CD4-positive, CD25-positive, alpha-beta regulatory T cell (primary cell): ENCODE data around the gene HIRA. TPM values are rescaled to one million over a fixed set of nuclear protein-coding genes. Genes with fewer than 3 reads are reported as not detected.

Experiments used
- ATAC-seq, 2 donors: fragments of 150-1000 bp; cut with Tn5 transposase; one replicate each; pipeline ENCODE4 v1.10.0; 2021; ENCODE audit warnings: low read depth in 2 of 2, moderate number of reproducible peaks in 2 of 2, moderate library complexity in 1 of 2
- DNase-seq, 3 donors: peaks; one replicate each; pipeline versions ENCODE4 v3.0.0 to v3.0.0-alpha.2; 2012 to 2022; ENCODE audit warnings: mixed read lengths in 1 of 3
- H3K27ac ChIP-seq: one replicate; pipeline ENCODE4 v1.7.0; 2013; ENCODE audit warnings: mild to moderate bottlenecking, low read length; ENCODE audit not compliant: insufficient read depth, poor library complexity, severe bottlenecking
- H3K27me3 ChIP-seq: one replicate; pipeline ENCODE4 v1.7.0; 2013; ENCODE audit warnings: low read length; ENCODE audit not compliant: control insufficient read depth, insufficient read depth
- H3K36me3 ChIP-seq: one replicate; pipeline ENCODE4 v1.7.0; 2013; ENCODE audit warnings: mild to moderate bottlenecking, low read length, moderate library complexity; ENCODE audit not compliant: control insufficient read depth, insufficient read depth
- H3K4me1 ChIP-seq: 2 replicates; pipeline ENCODE4 v1.7.0; 2013; ENCODE audit warnings: mild to moderate bottlenecking, low read length; ENCODE audit not compliant: insufficient read depth, control insufficient read depth, poor library complexity, severe bottlenecking
- H3K4me3 ChIP-seq: one replicate; pipeline ENCODE4 v1.7.0; 2013; ENCODE audit warnings: low read depth, mild to moderate bottlenecking, low read length, moderate library complexity
- H3K9me3 ChIP-seq, 2 experiments: 1 replicate in 1 of 2; 2 replicates in 1 of 2; pipeline ENCODE4 v1.7.0; 2013; ENCODE audit warnings: low read length in 2 of 2, mild to moderate bottlenecking in 1 of 2, moderate library complexity in 1 of 2; ENCODE audit not compliant: control insufficient read depth in 2 of 2
- H3K27ac Mint-ChIP-seq, 3 donors: one replicate each; pipeline ENCODE4 v1.8.0; 2020 to 2022; ENCODE audit warnings: mild to moderate bottlenecking in 3 of 3, mixed read lengths in 3 of 3, moderate library complexity in 2 of 3
- H3K27me3 Mint-ChIP-seq: one replicate; pipeline ENCODE4 v1.8.0; 2022; ENCODE audit warnings: mild to moderate bottlenecking, mixed read lengths
- H3K36me3 Mint-ChIP-seq: one replicate; pipeline ENCODE4 v1.8.0; 2020; ENCODE audit warnings: mixed read lengths
- H3K4me1 Mint-ChIP-seq, 4 donors: one replicate each; pipeline ENCODE4 v1.8.0; 2020 to 2022; ENCODE audit warnings: mixed read lengths in 4 of 4, mild to moderate bottlenecking in 1 of 4
- H3K4me3 Mint-ChIP-seq, 4 donors: one replicate each; pipeline ENCODE4 v1.8.0; 2020 to 2022; ENCODE audit warnings: mild to moderate bottlenecking in 4 of 4, mixed read lengths in 4 of 4, moderate library complexity in 3 of 4
- H3K9me3 Mint-ChIP-seq, 7 donors: one replicate each; pipeline ENCODE4 v1.8.0; 2020 to 2022; ENCODE audit warnings: mixed read lengths in 7 of 7, mild to moderate bottlenecking in 3 of 7, moderate library complexity in 2 of 7
- polyA plus RNA-seq, 4 donors: library from polyadenylated mRNA; unstranded; fragments of 300-500 nt; fragmentation: Illumina TruSeq; gene quantifications; one replicate each; pipeline ENCODE4 v1.2.3, GENCODE V29; 2021
- total RNA-seq: library from RNA; stranded (reverse); gene quantifications from one replicate; pipeline ENCODE4 v1.2.3, GENCODE V29; 2022

Gene HIRA
- total and polyA plus RNA-seq, 5 donors from 2014 or later = 1.4 to 30.2 (median 3.0) TPM

DNA sequence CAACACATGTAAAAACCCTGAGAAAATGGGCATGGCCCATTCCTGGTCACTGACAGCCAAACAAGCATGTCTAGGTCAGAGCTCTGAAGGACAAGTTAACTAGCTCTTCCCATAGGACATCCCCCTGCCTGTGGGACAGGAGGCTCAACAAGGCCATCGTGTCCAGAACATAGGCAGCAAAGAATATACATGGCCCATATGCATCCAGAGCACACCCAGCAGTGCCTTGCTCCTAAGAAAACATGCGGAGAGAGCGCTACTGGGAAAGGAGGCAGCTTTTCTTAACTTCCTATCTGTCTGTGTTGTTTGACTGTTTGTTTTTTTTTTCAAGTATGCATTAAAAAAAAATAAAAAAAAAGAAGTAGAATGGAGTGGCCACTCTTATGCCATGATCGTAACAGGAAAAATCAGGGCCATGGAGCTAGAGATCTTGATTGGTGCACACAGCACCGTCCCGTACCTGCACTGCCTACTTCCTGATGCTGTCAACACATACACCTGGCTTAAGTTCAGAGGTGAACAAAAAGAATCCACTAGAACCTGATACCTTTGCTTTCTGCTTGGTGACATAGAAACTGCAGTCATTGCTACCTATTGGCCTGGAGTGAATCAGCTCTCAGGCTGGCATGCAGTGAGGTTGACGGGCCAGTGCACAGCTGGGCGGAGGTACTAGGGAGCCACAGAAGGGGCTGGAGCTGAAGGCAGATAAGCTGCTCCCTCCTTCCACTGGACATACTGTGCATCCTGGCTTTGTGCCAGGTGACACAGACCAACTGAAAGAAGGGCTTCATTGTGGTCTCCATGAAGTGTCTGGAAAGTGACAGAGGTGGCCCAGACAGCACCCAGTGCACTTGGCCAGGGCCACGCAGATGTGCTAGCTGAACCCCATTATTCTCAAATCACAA is 35.6 kb upstream of the HIRA start:
- Histone ChIP-seq H3K9me3 (no peaks in the 10 kb centered on the region), H3K27ac (no peak overlapping the region), H3K36me3 (peaks cover 88% of the 10 kb centered on the region), H3K4me3 (no peak overlapping the region), H3K4me1 (no peaks in the 10 kb centered on the region), H3K27me3 (no peaks in the 10 kb centered on the region)
- H3K4me3 Mint-ChIP-seq = no peak overlapping the region
- peaks cover 4% of the 10 kb centered on the region for H3K27me3 Mint-ChIP-seq
- DNase-seq = no peak
- no peak for ATAC-seq
- peaks cover 55% of the 10 kb centered on the region for H3K36me3 Mint-ChIP-seq
- peaks cover 3 to 16% (median 8%) of the 10 kb centered on the region in 4 donors for H3K4me1 Mint-ChIP-seq
- H3K27ac Mint-ChIP-seq = no peak overlapping the region
- no peaks in the 10 kb centered on the region for H3K9me3 Mint-ChIP-seq

DNA sequence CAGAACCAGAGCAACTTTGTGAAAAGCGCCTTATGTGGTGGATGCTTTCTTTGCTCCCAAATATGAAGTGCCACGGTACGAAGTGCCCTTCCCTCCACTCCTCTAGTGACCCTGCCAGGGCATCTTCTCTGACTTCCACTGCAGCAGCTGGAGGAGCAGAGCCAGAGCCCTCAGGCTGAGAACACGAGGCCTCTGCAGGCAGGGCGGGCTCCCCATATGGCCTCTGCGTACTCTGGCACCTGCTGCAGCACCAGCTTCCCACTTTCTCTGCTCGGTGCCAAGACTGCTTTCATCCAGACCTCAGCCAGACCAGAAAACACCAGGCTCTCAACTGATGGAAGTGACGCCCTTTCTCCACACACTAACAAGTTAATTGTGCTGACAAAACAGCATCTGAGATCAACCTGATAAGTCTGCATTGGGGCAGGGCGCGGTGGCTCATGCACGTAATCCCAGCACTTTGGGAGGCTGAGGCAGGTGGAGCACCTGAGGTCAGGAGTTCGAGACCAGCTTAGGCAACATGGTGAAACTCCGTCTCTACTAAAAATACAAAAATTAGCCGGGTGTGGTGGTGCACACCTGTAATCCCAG is 34.7 kb upstream of the HIRA start:
- Mint-ChIP-seq H3K4me3 (no peak overlapping the region), H3K27ac (no peak overlapping the region), H3K4me1 (peaks cover 7 to 9% (median 8%) of the 10 kb centered on the region in 4 donors), H3K36me3 (peaks cover 53% of the 10 kb centered on the region), H3K27me3 (peaks cover 4% of the 10 kb centered on the region), H3K9me3 (no peaks in the 10 kb centered on the region)
- no peaks in the 10 kb centered on the region for H3K9me3 ChIP-seq
- H3K27ac ChIP-seq = no peak overlapping the region
- H3K4me1 ChIP-seq = no peaks in the 10 kb centered on the region
- H3K27me3 ChIP-seq = no peaks in the 10 kb centered on the region
- peaks cover 83% of the 10 kb centered on the region for H3K36me3 ChIP-seq
- no peak overlapping the region for H3K4me3 ChIP-seq
- no peak for DNase-seq
- no peak for ATAC-seq

DNA sequence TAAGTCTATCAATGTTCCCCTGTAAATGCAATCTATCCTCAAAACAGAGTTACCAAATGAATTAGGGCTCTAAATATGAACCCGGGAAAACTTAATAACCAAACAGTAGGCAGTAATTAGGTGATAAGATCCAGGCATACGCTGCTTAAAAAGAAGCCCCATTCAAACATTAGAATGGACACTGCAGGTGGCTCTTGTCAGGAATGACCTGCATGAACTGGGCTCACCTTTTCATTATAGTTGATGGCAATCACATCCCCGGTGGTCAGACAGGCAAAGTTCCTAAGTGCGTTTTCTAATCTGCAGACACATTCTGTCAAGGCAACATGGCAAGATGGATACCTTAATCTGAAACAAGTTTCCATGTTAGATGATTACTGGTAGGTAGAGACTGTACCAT is 33.4 kb upstream of the HIRA start:
- Mint-ChIP-seq H3K4me3 (no peak overlapping the region), H3K9me3 (no peaks in the 10 kb centered on the region), H3K36me3 (peaks cover 50% of the 10 kb centered on the region), H3K4me1 (peaks cover 6 to 11% (median 10%) of the 10 kb centered on the region in 4 donors), H3K27ac (no peak overlapping the region), H3K27me3 (peaks cover 4% of the 10 kb centered on the region)
- no peaks in the 10 kb centered on the region for H3K27me3 ChIP-seq
- H3K36me3 ChIP-seq = peaks cover 82% of the 10 kb centered on the region
- no peak for DNase-seq
- H3K9me3 ChIP-seq = no peaks in the 10 kb centered on the region
- H3K4me1 ChIP-seq = no peaks in the 10 kb centered on the region
- H3K27ac ChIP-seq = no peak overlapping the region
- no peak for ATAC-seq
- H3K4me3 ChIP-seq = no peak overlapping the region

DNA sequence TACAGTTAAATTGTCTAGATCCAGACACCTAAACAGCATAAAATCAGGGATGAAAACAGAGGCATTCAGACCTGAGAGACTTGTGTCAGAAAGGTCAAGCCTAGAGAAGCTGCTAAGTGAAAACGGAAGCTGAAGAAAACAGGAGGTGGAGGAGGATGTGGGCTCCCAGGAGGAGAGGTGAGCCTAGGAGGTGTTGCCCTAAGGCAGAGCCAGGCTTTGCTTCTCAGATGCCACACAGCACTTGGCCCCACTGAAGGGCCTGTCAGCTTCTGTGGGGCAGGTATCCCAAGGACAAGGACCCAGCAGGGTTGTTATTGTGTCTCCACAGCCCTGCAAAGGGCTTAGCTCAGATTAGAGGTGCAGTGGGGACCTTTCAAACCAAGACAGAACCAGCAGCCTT is 33.0 kb upstream of the HIRA start:
- H3K27me3 Mint-ChIP-seq = peaks cover 4% of the 10 kb centered on the region
- Histone ChIP-seq H3K4me3 (no peak overlapping the region), H3K27me3 (no peaks in the 10 kb centered on the region), H3K27ac (no peak overlapping the region), H3K4me1 (no peaks in the 10 kb centered on the region), H3K36me3 (peaks cover 79% of the 10 kb centered on the region), H3K9me3 (no peaks in the 10 kb centered on the region)
- H3K4me1 Mint-ChIP-seq = peaks cover 4 to 11% (median 10%) of the 10 kb centered on the region in 4 donors
- H3K27ac Mint-ChIP-seq = no peak overlapping the region
- H3K4me3 Mint-ChIP-seq = no peak overlapping the region
- no peaks in the 10 kb centered on the region for H3K9me3 Mint-ChIP-seq
- H3K36me3 Mint-ChIP-seq = peaks cover 48% of the 10 kb centered on the region
- ATAC-seq = no peak
- DNase-seq = peak in 1 of 3 donors; percentile 24

DNA sequence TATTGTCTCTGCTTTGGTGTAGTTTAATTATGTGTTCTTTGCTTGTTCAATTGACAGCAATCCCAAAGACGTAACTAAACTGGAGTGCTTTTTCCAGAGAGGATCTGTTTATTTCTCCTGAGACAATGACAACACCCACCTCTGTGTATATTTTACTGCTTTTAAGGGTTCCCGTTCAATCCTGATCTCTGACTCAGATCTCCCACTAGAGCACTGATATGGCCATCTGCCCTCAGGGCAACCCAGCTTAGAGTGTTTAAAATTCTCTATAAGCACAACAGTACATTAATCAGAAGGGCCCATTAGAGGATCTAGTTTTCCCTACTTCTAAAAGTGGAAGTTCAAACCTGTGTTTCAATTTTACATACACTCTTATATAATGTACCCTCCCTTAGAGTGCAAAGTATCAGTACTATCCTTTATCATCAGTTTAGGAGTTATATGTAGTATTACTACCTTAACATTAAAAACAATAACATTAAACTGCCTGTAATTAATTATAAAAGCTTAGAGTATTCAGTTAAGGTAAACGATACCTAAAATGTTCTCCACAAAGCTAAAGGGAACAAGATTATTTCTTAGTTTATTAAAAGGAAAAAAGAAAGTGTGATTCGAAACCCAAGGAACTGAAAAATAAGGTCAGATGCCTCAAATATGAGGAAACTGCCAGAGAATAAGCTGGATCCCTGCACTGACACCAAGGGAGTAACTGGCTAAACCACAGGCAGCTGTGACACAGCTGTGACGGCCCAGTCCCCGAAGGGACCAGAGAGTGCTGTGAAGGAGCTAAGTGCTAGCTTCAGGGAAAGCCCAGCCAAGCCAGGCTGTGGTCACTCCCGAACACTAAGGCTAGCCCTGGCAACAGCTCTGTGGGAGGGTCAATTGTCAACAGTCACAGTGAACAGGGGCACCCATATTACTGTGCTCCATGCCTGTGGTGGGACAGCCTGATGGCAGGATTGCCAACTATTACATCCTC is 32.2 kb upstream of the HIRA start:
- peaks cover 75% of the 10 kb centered on the region for H3K36me3 ChIP-seq
- no peaks in the 10 kb centered on the region for H3K4me1 ChIP-seq
- Mint-ChIP-seq H3K4me3 (no peak overlapping the region), H3K36me3 (peaks cover 43% of the 10 kb centered on the region), H3K27ac (peak overlapping the region in 1 of 3 donors; percentile 81), H3K4me1 (peaks cover 0 to 11% (median 9%) of the 10 kb centered on the region in 4 donors), H3K27me3 (peaks cover 4% of the 10 kb centered on the region), H3K9me3 (no peaks in the 10 kb centered on the region)
- H3K9me3 ChIP-seq = no peaks in the 10 kb centered on the region
- H3K4me3 ChIP-seq = no peak overlapping the region
- no peak for ATAC-seq
- no peaks in the 10 kb centered on the region for H3K27me3 ChIP-seq
- no peak for DNase-seq
- no peak overlapping the region for H3K27ac ChIP-seq

DNA sequence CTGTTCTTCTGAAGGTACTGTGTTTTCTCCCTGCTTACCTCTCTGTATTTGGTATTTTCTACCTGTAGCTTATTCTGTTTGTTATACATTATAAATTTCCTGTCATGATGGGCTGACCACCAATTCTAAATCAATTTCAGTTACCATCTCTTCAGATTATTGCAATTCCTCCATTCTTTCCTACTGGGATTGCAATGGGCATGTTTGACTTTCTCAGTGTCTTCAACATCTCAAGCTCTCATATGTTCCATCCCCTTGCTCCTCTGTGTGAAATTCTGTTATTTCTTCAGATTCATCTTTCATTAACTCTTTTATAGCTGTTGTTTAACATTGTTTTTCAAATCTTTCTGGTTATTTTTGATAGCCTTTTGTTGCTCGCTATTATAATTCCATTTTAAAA is 31.5 kb upstream of the HIRA start:
- Mint-ChIP-seq H3K27ac (no peak overlapping the region), H3K27me3 (peaks cover 4% of the 10 kb centered on the region), H3K9me3 (no peaks in the 10 kb centered on the region), H3K4me1 (peaks cover 0 to 11% (median 9%) of the 10 kb centered on the region in 4 donors), H3K36me3 (peaks cover 36% of the 10 kb centered on the region), H3K4me3 (no peak overlapping the region)
- ATAC-seq (no peak), DNase-seq (no peak)
- peaks cover 75% of the 10 kb centered on the region for H3K36me3 ChIP-seq
- no peaks in the 10 kb centered on the region for H3K4me1 ChIP-seq
- H3K27ac ChIP-seq = no peak overlapping the region
- H3K27me3 ChIP-seq = no peaks in the 10 kb centered on the region
- no peak overlapping the region for H3K4me3 ChIP-seq
- no peaks in the 10 kb centered on the region for H3K9me3 ChIP-seq

DNA sequence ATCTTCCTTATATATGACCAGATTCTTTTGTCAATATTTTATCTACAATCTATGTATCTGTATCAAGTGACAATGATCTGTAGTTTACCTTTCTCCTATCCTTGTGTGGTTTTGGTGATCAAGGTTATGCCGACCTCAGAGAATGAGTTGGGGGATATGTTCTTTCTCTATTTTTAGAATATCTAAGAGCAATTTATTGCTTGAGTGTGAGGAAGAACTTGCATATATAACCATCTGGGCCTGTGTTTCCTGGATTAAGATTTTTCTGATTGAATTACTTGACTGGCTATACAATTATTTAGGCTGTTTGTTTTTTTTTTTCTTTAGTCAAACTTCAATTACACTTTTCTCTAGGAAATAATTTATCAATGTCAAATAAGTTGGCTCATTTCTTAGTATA is 30.0 kb upstream of the HIRA start:
- Mint-ChIP-seq H3K4me3 (no peak overlapping the region), H3K27me3 (no peaks in the 10 kb centered on the region), H3K27ac (peak overlapping the region in 1 of 3 donors; percentile 68), H3K9me3 (no peaks in the 10 kb centered on the region), H3K36me3 (peaks cover 31% of the 10 kb centered on the region), H3K4me1 (peaks cover 0 to 11% (median 9%) of the 10 kb centered on the region in 4 donors)
- Histone ChIP-seq H3K27ac (no peak overlapping the region), H3K4me3 (no peak overlapping the region), H3K4me1 (no peaks in the 10 kb centered on the region), H3K27me3 (no peaks in the 10 kb centered on the region), H3K9me3 (no peaks in the 10 kb centered on the region), H3K36me3 (peaks cover 73% of the 10 kb centered on the region)
- DNase-seq = no peak
- ATAC-seq = no peak
